GM19395 (cell line): Measurements from ENCODE around the gene ZNF660.
"Not testable (repeated sequence)": the region's sequence is repeated elsewhere in the genome, so short reads cannot be mapped to it uniquely, and the experiment has no call there.

Experiments used
- ATAC-seq: cut with Tn5 transposase; IDR thresholded peaks from one replicate; pipeline ENCODE4 v1.9.1; 2021; ENCODE audit warnings: mild to moderate bottlenecking, moderate library complexity; ENCODE audit not compliant: unreplicated experiment

Gene ZNF660

GRCh38 chr3:44584646-44585501, at the start of gene ZNF660:
TSS of gene ZNF660 (plus strand) at chr3:44584964. CDS start at chr3:44594194, 9,230 bp downstream.
- no peak for ATAC-seq

GRCh38 chr3:44535364-44535763, 49.4 kb upstream of the ZNF660 start:
- ATAC-seq, result no peak

- not testable (repeated sequence) for ATAC-seq
Observed at GRCh38 chr3:44544811-44545210, 40.0 kb upstream of the ZNF660 start.

GRCh38 chr3:44554626-44555592, 29.9 kb upstream of the ZNF660 start, which contains the start of gene ZKSCAN7:
TSS of gene ZKSCAN7 (plus strand) at chr3:44555193. CDS start at chr3:44557048, 1,855 bp downstream.
- peak; percentile 84 for ATAC-seq

GRCh38 chr3:44555723-44556122, 29.0 kb upstream of the ZNF660 start:
- no peak for ATAC-seq

GRCh38 chr3:44557074-44557473, 27.7 kb upstream of the ZNF660 start:
- no peak for ATAC-seq

- no peak for ATAC-seq
Observed at GRCh38 chr3:44561076-44561475, 23.7 kb upstream of the ZNF660 start.

GRCh38 chr3:44562147-44562546, 22.6 kb upstream of the ZNF660 start:
- no peak for ATAC-seq

- no peak for ATAC-seq
Observed at GRCh38 chr3:44568561-44568960, 16.2 kb upstream of the ZNF660 start.

GRCh38 chr3:44571024-44571423, 13.7 kb upstream of the ZNF660 start:
- ATAC-seq, result no peak

- ATAC-seq, result no peak
Observed at GRCh38 chr3:44576613-44577012, 8.2 kb upstream of the ZNF660 start.

GRCh38 chr3:44577354-44577952, 7.3 kb upstream of the ZNF660 start:
- not testable (repeated sequence) for ATAC-seq

- not testable (repeated sequence) for ATAC-seq
Observed at GRCh38 chr3:44578316-44578715, 6.4 kb upstream of the ZNF660 start.

GRCh38 chr3:44578924-44579515, 5.7 kb upstream of the ZNF660 start:
- ATAC-seq, result not testable (repeated sequence)

GRCh38 chr3:44579749-44580148, 5.0 kb upstream of the ZNF660 start:
- not testable (repeated sequence) for ATAC-seq

GRCh38 chr3:44580971-44581370, 3.8 kb upstream of the ZNF660 start:
- ATAC-seq, result not testable (repeated sequence)

- ATAC-seq, result no peak
Observed at GRCh38 chr3:44596621-44597020, 11.9 kb downstream of the ZNF660 start.

GRCh38 chr3:44601749-44602148, 17.0 kb downstream of the ZNF660 start:
- no peak for ATAC-seq

- ATAC-seq, result no peak
Observed at GRCh38 chr3:44612678-44613077, 27.9 kb downstream of the ZNF660 start.

GRCh38 chr3:44624749-44625480, 40.2 kb downstream of the ZNF660 start, which contains the start of gene ZNF197:
TSS of gene ZNF197 (plus strand) at chr3:44625036. CDS start at chr3:44629155, 4,119 bp downstream.
- ATAC-seq, result peak; percentile 96
